ENCODE measurements around the gene SHROOM3. TPM values are rescaled to one million over a fixed set of nuclear protein-coding genes. Genes with fewer than 3 reads are reported as not detected.

SHROOM3 gene
- total and polyA plus RNA-seq, 2 of the 13 experiments (the other 11 are each of a cell fraction or from before 2014, with no cell fraction given), result 0.01 TPM; not detected in 1

- Histone ChIP-seq H3K27me3 (ENCODE audit: control insufficient read depth in 1 of 2, insufficient read depth in 2 of 2, low read length in 2 of 2) (no peaks in the 10 kb centered on the region), H3K4me1 (ENCODE audit: insufficient read depth, low read length) (no peaks in the 10 kb centered on the region), H3K27ac (ENCODE audit: extremely low read length, insufficient read depth, low read length) (no peak overlapping the region), H4K20me1 (ENCODE audit: insufficient read depth, low read length) (no peaks in the 10 kb centered on the region), H3K36me3 (replicated peaks in 1 of 2; ENCODE audit: control insufficient read depth in 1 of 2, insufficient read depth in 2 of 2, low read length in 2 of 2) (no peaks in the 10 kb centered on the region), H3K4me3 (replicated peaks in 1 of 3; ENCODE audit: insufficient read depth in 1 of 3, low read depth in 2 of 3, low read length in 3 of 3) (no peak overlapping the region), H3K9me3 (ENCODE audit: low read length) (no peaks in the 10 kb centered on the region), H3K9ac (ENCODE audit: insufficient read depth, low read depth, low read length) (no peak overlapping the region), H3K79me2 (ENCODE audit: insufficient read depth, low read length) (no peaks in the 10 kb centered on the region), H3K4me2 (ENCODE audit: low read depth, low read length) (no peak overlapping the region), H2AFZ (ENCODE audit: low read length) (no peak overlapping the region)
- DNase-seq (ENCODE audit: low spot score) (no peak), FAIRE-seq (no peak), ATAC-seq (no peak)
- TF ChIP-seq ZNF672 (CRISPR knock-in tag; IDR thresholded peaks at IDR 0.05) (no peak), HNRNPUL1 (IDR thresholded peaks at IDR 0.05; ENCODE audit: low read depth, low read length) (no peak), ZNF274 (CRISPR knock-in tag; IDR thresholded peaks at IDR 0.05) (no peak), TOPORS (CRISPR knock-in tag; IDR thresholded peaks at IDR 0.05) (no peak), ZNF777 (CRISPR knock-in tag; IDR thresholded peaks at IDR 0.05) (no peak), NFIB (CRISPR knock-in tag; IDR thresholded peaks at IDR 0.05; ENCODE audit: borderline replicate concordance) (no peak), ZNF674 (CRISPR knock-in tag; IDR thresholded peaks at IDR 0.05; ENCODE audit: low read depth) (no peak), PHF21A (CRISPR knock-in tag; IDR thresholded peaks at IDR 0.05) (no peak), MZF1 (CRISPR knock-in tag; IDR thresholded peaks at IDR 0.05; ENCODE audit: borderline replicate concordance) (no peak), ZFP1 (CRISPR knock-in tag; IDR thresholded peaks at IDR 0.05) (no peak), ZNF572 (CRISPR knock-in tag; IDR thresholded peaks at IDR 0.05) (no peak), YEATS4 (CRISPR knock-in tag; IDR thresholded peaks at IDR 0.05; ENCODE audit: borderline replicate concordance) (no peak), ZNF501 (CRISPR knock-in tag; IDR thresholded peaks at IDR 0.05) (no peak), ZNF816 (CRISPR knock-in tag; IDR thresholded peaks at IDR 0.05; ENCODE audit: borderline replicate concordance) (no peak), ZNF318 (CRISPR knock-in tag; IDR thresholded peaks at IDR 0.05) (no peak)
- CTCF ChIA-PET (ENCODE audit: low intra/inter-chr PET ratio, low total read pairs), result no interaction called here
- intact Hi-C loops (cut with micrococcal nuclease; ENCODE audit: unreplicated experiment), result no loop called here
- BruUV-seq (replicated peaks), result no TSS peak
- WGBS (ENCODE audit: low lambda C conversion rate), result 8% methylated on average over 5 of the region's 5 CpGs
- in situ Hi-C loops (cut with HindIII; ENCODE audit: extremely low pct_ligation_motif_present, low pct_unique_long_range_greater_than_20kb), result no loop called here
- POLR2A ChIA-PET, result no interaction called here
Observed at GRCh38 chr4:76597423-76597979, 162.5 kb downstream of the SHROOM3 start.

Measured in HepG2 (cell line).